Measurements from ENCODE around the gene MYOM3.

DNA sequence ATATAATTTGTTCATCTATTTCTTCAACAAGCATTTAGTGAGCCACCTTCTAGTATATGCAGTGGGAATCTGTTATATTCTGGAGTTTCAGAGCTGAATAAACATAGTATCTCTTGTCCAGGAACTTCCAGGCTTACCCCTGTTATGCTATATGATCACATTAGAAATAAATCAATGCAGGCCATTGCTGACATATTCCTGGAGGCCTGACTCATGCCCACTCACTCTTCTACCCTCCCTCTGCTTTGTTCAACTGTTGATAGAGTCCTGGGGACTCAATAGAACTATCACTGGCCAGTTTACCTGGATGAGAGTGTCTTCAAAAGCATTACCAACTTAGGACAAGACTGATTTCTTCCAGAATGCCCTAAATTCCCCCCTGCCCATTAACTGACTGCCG lies 102.5 kb downstream of the MYOM3 start:
- TF ChIP-seq, protein P1, sequence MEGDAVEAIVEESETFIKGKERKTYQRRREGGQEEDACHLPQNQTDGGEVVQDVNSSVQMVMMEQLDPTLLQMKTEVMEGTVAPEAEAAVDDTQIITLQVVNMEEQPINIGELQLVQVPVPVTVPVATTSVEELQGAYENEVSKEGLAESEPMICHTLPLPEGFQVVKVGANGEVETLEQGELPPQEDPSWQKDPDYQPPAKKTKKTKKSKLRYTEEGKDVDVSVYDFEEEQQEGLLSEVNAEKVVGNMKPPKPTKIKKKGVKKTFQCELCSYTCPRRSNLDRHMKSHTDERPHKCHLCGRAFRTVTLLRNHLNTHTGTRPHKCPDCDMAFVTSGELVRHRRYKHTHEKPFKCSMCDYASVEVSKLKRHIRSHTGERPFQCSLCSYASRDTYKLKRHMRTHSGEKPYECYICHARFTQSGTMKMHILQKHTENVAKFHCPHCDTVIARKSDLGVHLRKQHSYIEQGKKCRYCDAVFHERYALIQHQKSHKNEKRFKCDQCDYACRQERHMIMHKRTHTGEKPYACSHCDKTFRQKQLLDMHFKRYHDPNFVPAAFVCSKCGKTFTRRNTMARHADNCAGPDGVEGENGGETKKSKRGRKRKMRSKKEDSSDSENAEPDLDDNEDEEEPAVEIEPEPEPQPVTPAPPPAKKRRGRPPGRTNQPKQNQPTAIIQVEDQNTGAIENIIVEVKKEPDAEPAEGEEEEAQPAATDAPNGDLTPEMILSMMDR (IDR thresholded peaks at IDR 0.05; ENCODE audit: low read length), result no peak
- TF ChIP-seq EZH2phosphoT487 (IDR thresholded peaks at IDR 0.05; ENCODE audit: low read length), result no peak
